ELF-1 (cell line): ENCODE data around the gene TMEM200B.
A peak's percentile ranks its signal among the peaks of the same experiment; 100 is the strongest.
"Not testable (repeated sequence)": the region's sequence is repeated elsewhere in the genome, so short reads cannot be mapped to it uniquely, and the experiment has no call there.

ENCODE experiments used
- DNase-seq: peaks from one replicate; pipeline ENCODE4 v3.0.0-alpha.2; 2016; ENCODE audit warnings: low read depth, low spot score

TMEM200B gene

GRCh38 chr1:29112705-29113412 is 10.8 kb downstream of the TMEM200B start:
- no peak for DNase-seq

DNA sequence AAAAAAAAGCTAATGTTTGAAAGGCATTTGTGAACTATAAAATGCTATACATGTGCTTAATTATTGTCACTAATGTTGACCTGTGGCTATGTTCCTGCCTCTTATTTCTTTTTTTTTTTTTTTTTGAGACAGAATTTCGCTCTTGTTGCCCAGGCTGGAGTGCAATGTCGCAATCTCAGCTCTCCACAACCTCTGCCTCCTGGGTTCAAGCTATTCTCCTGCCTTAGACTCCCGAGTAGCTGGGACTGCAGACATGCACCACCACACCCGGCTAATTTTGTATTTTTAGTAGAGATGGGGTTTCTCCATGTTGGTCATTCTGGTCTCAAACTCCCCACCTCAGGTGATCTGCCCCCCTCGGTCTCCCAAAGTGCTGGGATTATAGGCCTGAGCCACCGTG is 15.7 kb downstream of the TMEM200B start:
- not testable (repeated sequence) for DNase-seq

- peak; percentile 47 for DNase-seq
These were observed 17.9 kb downstream of the TMEM200B start for GRCh38 chr1:29105822-29106221.

DNA sequence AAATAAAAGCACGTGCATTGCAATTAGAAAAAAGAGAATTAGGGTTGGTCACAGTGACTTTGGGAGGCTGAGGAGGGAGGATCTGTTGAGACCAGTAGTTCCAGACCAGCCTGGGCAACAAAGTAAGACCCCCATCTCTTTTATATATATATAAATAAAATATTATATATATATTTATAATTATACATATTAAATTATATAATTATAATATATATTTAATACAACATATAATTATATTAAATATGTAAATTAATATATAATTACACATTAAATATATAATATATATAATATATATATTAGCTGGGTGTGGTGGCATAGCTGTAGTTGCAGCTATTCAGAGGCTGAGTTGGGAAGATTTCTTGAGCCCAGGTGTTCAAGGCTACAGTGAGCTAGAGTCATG is 23.2 kb downstream of the TMEM200B start:
- no peak for DNase-seq

DNA sequence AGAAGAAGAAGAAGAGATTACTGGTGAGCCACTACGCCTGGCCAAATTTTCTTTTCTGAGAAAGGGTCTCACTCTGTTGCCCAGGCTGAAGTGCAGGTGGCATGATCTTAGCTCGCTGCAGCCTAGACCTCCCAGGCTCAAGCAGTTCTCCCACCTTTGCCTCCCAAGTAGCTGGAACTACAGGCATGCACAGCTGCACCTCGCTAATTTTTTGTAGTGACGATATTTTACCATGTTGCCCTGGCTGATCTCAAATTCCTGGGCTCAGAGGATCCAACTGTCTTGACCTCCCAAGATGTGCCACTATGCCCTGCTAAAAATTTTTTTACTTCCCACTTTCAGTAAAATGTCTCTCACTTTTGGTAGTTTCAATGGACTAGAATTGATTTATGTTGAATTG is 24.4 kb downstream of the TMEM200B start:
- DNase-seq = no peak

DNA sequence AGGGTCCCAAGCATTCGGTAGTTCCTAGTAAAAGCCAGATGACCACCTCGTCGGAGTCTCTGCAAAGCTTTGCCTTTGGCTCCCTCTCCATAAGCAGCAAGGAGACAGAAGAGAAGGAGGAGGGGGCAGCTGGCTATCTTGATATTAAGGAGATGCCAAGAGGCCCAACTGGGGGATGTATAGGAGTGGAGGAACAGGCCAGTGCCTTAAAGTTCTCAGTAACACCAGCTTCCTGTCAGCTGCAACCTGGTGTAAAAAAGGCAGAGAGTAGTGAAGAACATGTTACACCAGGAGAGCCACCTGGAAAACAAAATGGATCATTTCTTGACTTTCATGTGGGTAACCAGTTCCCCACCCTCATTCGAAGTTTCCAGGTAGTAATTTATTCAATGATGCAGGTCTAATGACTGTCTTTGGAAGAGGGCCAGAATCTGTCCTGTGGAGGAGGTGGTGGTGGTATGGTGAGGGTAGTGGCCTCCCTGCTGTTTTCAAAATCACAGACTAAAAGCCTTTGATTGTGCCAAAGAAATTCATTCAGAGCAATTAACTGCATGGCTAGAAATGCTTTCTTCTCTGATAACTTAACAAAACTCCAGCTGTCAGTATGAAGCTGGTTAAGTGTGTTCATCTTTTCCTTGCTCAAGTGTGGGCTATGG is 27.3 kb downstream of the TMEM200B start:
- DNase-seq = no peak

GRCh38 chr1:29094954-29095353 is 28.7 kb downstream of the TMEM200B start:
- no peak for DNase-seq

- no peak for DNase-seq
These were observed 29.3 kb downstream of the TMEM200B start for GRCh38 chr1:29094433-29094832.

DNA sequence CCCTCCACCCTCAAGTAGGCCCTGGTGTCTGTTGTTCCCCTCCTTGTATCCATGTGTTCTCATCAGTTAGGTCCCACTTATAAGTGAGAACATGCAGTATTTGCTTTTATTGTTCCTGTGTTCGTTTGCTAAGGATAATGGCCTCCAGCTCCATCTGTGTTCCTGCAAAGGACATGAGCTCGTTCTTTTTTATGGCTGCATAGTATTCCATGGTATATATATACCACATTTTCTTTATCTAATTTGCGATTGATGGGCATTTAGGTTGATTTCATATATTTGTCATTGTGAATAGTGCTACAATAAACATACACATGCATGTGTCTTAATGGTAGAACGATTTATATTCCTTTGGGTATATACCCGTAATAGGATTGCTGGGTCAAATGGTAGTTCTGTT is 31.0 kb downstream of the TMEM200B start:
- DNase-seq = not testable (repeated sequence)

- DNase-seq = no peak
These were observed 32.6 kb downstream of the TMEM200B start for GRCh38 chr1:29090937-29091618.

- DNase-seq = no peak
These were observed 39.5 kb downstream of the TMEM200B start for GRCh38 chr1:29084196-29084521.

GRCh38 chr1:29083317-29084195 is 40.1 kb downstream of the TMEM200B start:
- no peak for DNase-seq

GRCh38 chr1:29082519-29082918 is 41.2 kb downstream of the TMEM200B start:
- DNase-seq = no peak

GRCh38 chr1:29081201-29081600 is 42.5 kb downstream of the TMEM200B start:
- no peak for DNase-seq

- not testable (repeated sequence) for DNase-seq
These were observed 43.6 kb downstream of the TMEM200B start for GRCh38 chr1:29079916-29080629.

GRCh38 chr1:29077155-29077554 is 46.5 kb downstream of the TMEM200B start:
- no peak for DNase-seq
